H9 (cell line): ENCODE measurements around the gene IL1RAPL1. TPM values are rescaled to one million over a fixed set of nuclear protein-coding genes. Genes with fewer than 3 reads are reported as not detected.

Source experiments
- DNase-seq: peaks from one replicate; pipeline ENCODE4 v3.0.0-alpha.2; 2017
- H2AFZ ChIP-seq: one replicate; pipeline ENCODE4 v1.6.1; 2013; ENCODE audit warnings: mild to moderate bottlenecking, low read length, control low read depth, moderate library complexity
- H2AK5ac ChIP-seq: 2 replicates; pipeline ENCODE4 v1.6.1; 2013; ENCODE audit warnings: low read length, control low read depth, mixed read lengths; ENCODE audit not compliant: insufficient read length
- H2BK120ac ChIP-seq: one replicate; pipeline ENCODE4 v1.6.1; 2013; ENCODE audit warnings: low read depth, mild to moderate bottlenecking, low read length, control low read depth, inconsistent platforms; ENCODE audit not compliant: poor library complexity, severe bottlenecking
- H2BK12ac ChIP-seq: 2 replicates; pipeline ENCODE4 v1.6.1; 2013; ENCODE audit warnings: low read length, control low read depth, mixed read lengths, low read depth; ENCODE audit not compliant: insufficient read length
- H2BK15ac ChIP-seq: 2 replicates; pipeline ENCODE4 v1.6.1; 2013; ENCODE audit warnings: low read depth, low read length, control low read depth
- H2BK20ac ChIP-seq: one replicate; pipeline ENCODE4 v1.6.1; 2013; ENCODE audit warnings: low read depth, mild to moderate bottlenecking, low read length, control low read depth, inconsistent platforms; ENCODE audit not compliant: poor library complexity, severe bottlenecking
- H2BK5ac ChIP-seq: 2 replicates; pipeline ENCODE4 v1.6.1; 2013; ENCODE audit warnings: low read length, control low read depth, mixed read lengths; ENCODE audit not compliant: insufficient read length
- H3K14ac ChIP-seq: 2 replicates; pipeline ENCODE4 v1.6.1; 2013; ENCODE audit warnings: low read length, control low read depth; ENCODE audit not compliant: insufficient read depth
- H3K18ac ChIP-seq: 2 replicates; pipeline ENCODE4 v1.6.1; 2013; ENCODE audit warnings: low read depth, mild to moderate bottlenecking, mixed read lengths, low read length, control low read depth; ENCODE audit not compliant: insufficient read length
- H3K23ac ChIP-seq: 2 replicates; pipeline ENCODE4 v1.6.1; 2013; ENCODE audit warnings: low read length, control low read depth, mixed read lengths, low read depth; ENCODE audit not compliant: insufficient read length
- H3K23me2 ChIP-seq: 2 replicates; pipeline ENCODE4 v1.6.1; 2013; ENCODE audit warnings: low read depth, mild to moderate bottlenecking, mixed read lengths, low read length, control low read depth; ENCODE audit not compliant: insufficient read length, poor library complexity, severe bottlenecking
- H3K27ac ChIP-seq: 2 replicates; pipeline ENCODE4 v1.5.1; 2013; ENCODE audit warnings: low read length, control low read depth, mixed read lengths, low read depth; ENCODE audit not compliant: insufficient read length
- H3K27me3 ChIP-seq: 2 replicates; pipeline ENCODE4 v1.6.1; 2013; ENCODE audit warnings: low read length, control low read depth, inconsistent platforms; ENCODE audit not compliant: insufficient read depth
- H3K4ac ChIP-seq: 2 replicates; pipeline ENCODE4 v1.6.1; 2013; ENCODE audit warnings: low read depth, mild to moderate bottlenecking, control low read depth, inconsistent platforms, low read length, moderate library complexity
- H3K4me1 ChIP-seq: 2 replicates; pipeline ENCODE4 v1.6.1; 2013; ENCODE audit warnings: low read length, control low read depth, inconsistent platforms; ENCODE audit not compliant: insufficient read depth
- H3K4me2 ChIP-seq: 2 replicates; pipeline ENCODE4 v1.6.1; 2013; ENCODE audit warnings: low read length, control low read depth, mixed read lengths; ENCODE audit not compliant: insufficient read length, insufficient read depth
- H3K56ac ChIP-seq: 2 replicates; pipeline ENCODE4 v1.6.1; 2013; ENCODE audit warnings: low read depth, mild to moderate bottlenecking, mixed read lengths, low read length, control low read depth; ENCODE audit not compliant: insufficient read length
- H3K79me1 ChIP-seq: 2 replicates; pipeline ENCODE4 v1.6.1; 2013; ENCODE audit warnings: low read depth, mild to moderate bottlenecking, moderate library complexity, low read length, control low read depth, inconsistent platforms; ENCODE audit not compliant: insufficient read depth, poor library complexity, severe bottlenecking
- H3K79me2 ChIP-seq: 2 replicates; pipeline ENCODE4 v1.6.1; 2013; ENCODE audit warnings: low read length, control low read depth, inconsistent platforms; ENCODE audit not compliant: insufficient read depth
- H3K9ac ChIP-seq: 2 replicates; pipeline ENCODE4 v1.6.1; 2013; ENCODE audit warnings: low read length, control low read depth, mixed read lengths; ENCODE audit not compliant: insufficient read length; ENCODE audit errors: extremely low read depth
- H3K9me3 ChIP-seq: one replicate; pipeline ENCODE4 v1.6.1; 2013; ENCODE audit warnings: low read depth, low read length, inconsistent platforms; ENCODE audit not compliant: control insufficient read depth
- H3T11ph ChIP-seq: one replicate; pipeline ENCODE4 v1.6.1; 2013; ENCODE audit warnings: mild to moderate bottlenecking, low read length, control low read depth, inconsistent platforms
- H4K20me1 ChIP-seq: one replicate; pipeline ENCODE4 v1.6.1; 2013; ENCODE audit not compliant: control insufficient read depth, insufficient read length, insufficient read depth
- H4K5ac ChIP-seq: 2 replicates; pipeline ENCODE4 v1.6.1; 2013; ENCODE audit warnings: low read depth, mild to moderate bottlenecking, mixed read lengths, low read length, control low read depth; ENCODE audit not compliant: insufficient read length
- H4K8ac ChIP-seq: replicated peaks from 2 replicates; pipeline ENCODE4 v1.6.1; 2013; ENCODE audit warnings: low read length, control low read depth, mixed read lengths, low read depth; ENCODE audit not compliant: insufficient read length
- H4K91ac ChIP-seq: 2 replicates; pipeline ENCODE4 v1.6.1; 2013; ENCODE audit warnings: low read depth, mild to moderate bottlenecking, moderate library complexity, mixed read lengths, low read length, control low read depth; ENCODE audit not compliant: insufficient read length
- H3K27ac Mint-ChIP-seq, 3 experiments: 2 replicates in 2 of 3; 3 replicates in 1 of 3; pipeline ENCODE4 v1.8.0; 2020 to 2021; ENCODE audit warnings: mixed read lengths in 3 of 3, mild to moderate bottlenecking in 1 of 3, moderate library complexity in 1 of 3
- H3K27me3 Mint-ChIP-seq: 2 replicates; pipeline ENCODE4 v1.8.0; 2021; ENCODE audit warnings: low read depth, mild to moderate bottlenecking, moderate library complexity, mixed read lengths
- H3K36me3 Mint-ChIP-seq, 3 experiments: 2 replicates in 2 of 3; 3 replicates in 1 of 3; pipeline ENCODE4 v1.8.0; 2020 to 2021; ENCODE audit warnings: low read depth in 3 of 3, mixed read lengths in 3 of 3; ENCODE audit not compliant: insufficient read depth in 1 of 3
- H3K4me1 Mint-ChIP-seq, 2 experiments: 2 replicates each; pipeline ENCODE4 v1.8.0; 2020; ENCODE audit warnings: mixed read lengths in 2 of 2
- H3K4me3 Mint-ChIP-seq, 2 experiments: 2 replicates in 1 of 2; 3 replicates in 1 of 2; pipeline ENCODE4 v1.8.0; 2020 to 2021; ENCODE audit warnings: mild to moderate bottlenecking in 2 of 2, mixed read lengths in 2 of 2, moderate library complexity in 1 of 2
- H3K9me3 Mint-ChIP-seq, 2 experiments: 2 replicates in 1 of 2; 3 replicates in 1 of 2; pipeline ENCODE4 v1.8.0; 2020; ENCODE audit warnings: mild to moderate bottlenecking in 2 of 2, mixed read lengths in 2 of 2, moderate library complexity in 1 of 2
- WGBS: extraction: QIAGEN DNeasy Blood & Tissue Kit; methylation state at CpG from one replicate; pipeline ENCODE4 v1.1.7; 2013; ENCODE audit warnings: missing lambda C conversion rate, low lambda C conversion rate, mixed read lengths; ENCODE audit not compliant: insufficient read length; ENCODE audit errors: extremely low coverage; 5-methylcytosine and 5-hydroxymethylcytosine counted together
- total RNA-seq: library from RNA; stranded (reverse); gene quantifications from 2 replicates; pipeline ENCODE4 v1.2.1, GENCODE V29; 2021
- TF ChIP-seq, protein P1 (sequence below): fragments of 200-600 bp; sonication (generic); conservative IDR thresholded peaks from 3 replicates; pipeline ENCODE4 v1.8.0; 2021; ENCODE audit warnings: antibody characterized with exemption, mild to moderate bottlenecking

Gene IL1RAPL1
- total RNA-seq, 1 experiment from 2014 or later, result 0.31 TPM

DNA sequence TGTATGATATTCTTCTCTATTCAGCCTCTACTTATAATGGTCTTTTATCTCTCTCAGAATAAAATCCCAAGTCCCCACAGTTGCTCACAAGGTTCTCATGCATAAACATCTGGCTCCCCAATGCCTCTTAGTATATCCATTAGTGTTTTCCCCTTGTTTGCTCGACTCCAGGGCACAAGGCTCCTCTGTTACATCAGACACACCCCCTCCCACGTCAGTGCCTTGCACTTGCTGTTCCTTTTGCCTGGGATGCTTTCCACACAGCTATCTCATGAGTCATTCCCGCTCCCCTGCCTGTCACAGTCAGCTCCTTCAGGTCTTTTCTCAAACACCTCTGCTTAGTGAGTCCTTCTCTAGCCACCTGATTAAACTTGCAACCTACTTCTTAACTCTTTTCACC, 260.2 kb downstream of the IL1RAPL1 start:
- Mint-ChIP-seq H3K27me3 (no peaks in the 10 kb centered on the region), H3K36me3 (no peaks in the 10 kb centered on the region), H3K4me3 (no peak overlapping the region), H3K4me1 (peaks cover 33 to 38% of the 10 kb centered on the region in 2 experiments), H3K9me3 (peaks cover 0 to 46% of the 10 kb centered on the region in 2 experiments; a peak in 3 of 5 replicates), H3K27ac (peak overlapping the region in 2 of 3 experiments; percentile 27 to 41; a peak in 4 of 7 replicates)
- Histone ChIP-seq H3K23me2 (no peaks in the 10 kb centered on the region), H2BK120ac (no peak overlapping the region), H3K18ac (no peak overlapping the region), H3K56ac (no peak overlapping the region), H2BK15ac (no peak overlapping the region), H2AK5ac (no peak overlapping the region), H2AFZ (no peak overlapping the region), H3K23ac (no peak overlapping the region), H4K5ac (no peak overlapping the region), H3K4me1 (peaks cover 2% of the 10 kb centered on the region; the same call in 1 of the 2 replicates), H3K4ac (no peak overlapping the region), H3K4me2 (no peak overlapping the region), H3K27ac (no peak overlapping the region), H3K9me3 (no peaks in the 10 kb centered on the region), H2BK20ac (no peak overlapping the region), H4K8ac (no peak overlapping the region), H2BK12ac (no peak overlapping the region), H4K91ac (no peak overlapping the region), H3K9ac (no peak overlapping the region), H3K79me1 (no peaks in the 10 kb centered on the region), H3K14ac (no peak overlapping the region), H2BK5ac (no peak overlapping the region), H3K79me2 (no peaks in the 10 kb centered on the region), H3K27me3 (no peaks in the 10 kb centered on the region), H3T11ph (no peak overlapping the region), H4K20me1 (no peaks in the 10 kb centered on the region)
- TF ChIP-seq, protein P1, sequence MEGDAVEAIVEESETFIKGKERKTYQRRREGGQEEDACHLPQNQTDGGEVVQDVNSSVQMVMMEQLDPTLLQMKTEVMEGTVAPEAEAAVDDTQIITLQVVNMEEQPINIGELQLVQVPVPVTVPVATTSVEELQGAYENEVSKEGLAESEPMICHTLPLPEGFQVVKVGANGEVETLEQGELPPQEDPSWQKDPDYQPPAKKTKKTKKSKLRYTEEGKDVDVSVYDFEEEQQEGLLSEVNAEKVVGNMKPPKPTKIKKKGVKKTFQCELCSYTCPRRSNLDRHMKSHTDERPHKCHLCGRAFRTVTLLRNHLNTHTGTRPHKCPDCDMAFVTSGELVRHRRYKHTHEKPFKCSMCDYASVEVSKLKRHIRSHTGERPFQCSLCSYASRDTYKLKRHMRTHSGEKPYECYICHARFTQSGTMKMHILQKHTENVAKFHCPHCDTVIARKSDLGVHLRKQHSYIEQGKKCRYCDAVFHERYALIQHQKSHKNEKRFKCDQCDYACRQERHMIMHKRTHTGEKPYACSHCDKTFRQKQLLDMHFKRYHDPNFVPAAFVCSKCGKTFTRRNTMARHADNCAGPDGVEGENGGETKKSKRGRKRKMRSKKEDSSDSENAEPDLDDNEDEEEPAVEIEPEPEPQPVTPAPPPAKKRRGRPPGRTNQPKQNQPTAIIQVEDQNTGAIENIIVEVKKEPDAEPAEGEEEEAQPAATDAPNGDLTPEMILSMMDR, result no peak
- peak; percentile 52 for DNase-seq
- WGBS, result no CpG with 5 or more reads among the region's 3 CpGs
